Testis (tissue), 3 donors: ENCODE data around the gene PARS2. TPM values are rescaled to one million over a fixed set of nuclear protein-coding genes. Genes with fewer than 3 reads are reported as not detected.

Experiments
- DNase-seq: peaks from one replicate; pipeline ENCODE4 v3.0.0-alpha.2; 2019
- H3K27ac ChIP-seq, 2 donors: fragments of 200-600 bp; sonication (generic); one replicate each; pipeline ENCODE4 v1.5.1; 2019
- H3K27me3 ChIP-seq: fragments of 200-600 bp; sonication (generic); one replicate; pipeline ENCODE4 v1.5.1; 2019
- H3K36me3 ChIP-seq: fragments of 200-600 bp; sonication (generic); one replicate; pipeline ENCODE4 v1.5.1; 2017; ENCODE audit warnings: low read depth; ENCODE audit errors: missing control alignments
- H3K4me1 ChIP-seq: fragments of 200-600 bp; sonication (generic); one replicate; pipeline ENCODE4 v1.5.1; 2019
- H3K4me3 ChIP-seq, 2 donors: fragments of 200-600 bp; sonication (generic); one replicate each; pipeline ENCODE4 v1.5.1; 2017 to 2019
- H3K9me3 ChIP-seq: fragments of 200-600 bp; sonication (generic); one replicate; pipeline ENCODE4 v1.5.1; 2017
- CTCF ChIP-seq, 3 experiments: fragments of 450-650 bp in 2 of 3; fragments of 200-600 bp in 1 of 3; sonication (generic) in 1 of 3; IDR thresholded peaks; one replicate each; pipeline ENCODE4 v1.5.1; 2016 to 2019; ENCODE audit warnings: antibody characterized with exemption in 3 of 3, mild to moderate bottlenecking in 2 of 3, moderate library complexity in 1 of 3
- POLR2A ChIP-seq: fragments of 450-650 bp; IDR thresholded peaks from one replicate; pipeline ENCODE4 v1.6.1; 2017; ENCODE audit warnings: antibody characterized with exemption, mild to moderate bottlenecking, moderate library complexity
- WGBS, 2 donors: methylation state at CpG; one replicate each; pipeline ENCODE4 v1.1.5; 2018; 5-methylcytosine and 5-hydroxymethylcytosine counted together
- intact Hi-C: fragments of 100-400 bp; cut with DNase I; formaldehyde crosslinking; loops from one replicate; pipeline ENCODE4 v1.15.1; 2023; ENCODE audit warnings: low total_unique reads
- polyA plus RNA-seq: library from polyadenylated mRNA; stranded (reverse); fragments of 350-450 nt; fragmentation: Illumina TruSeq; extraction: RNeasy Lipid Tissue Mini Kit (QIAGEN cat#74804); gene quantifications from one replicate; pipeline ENCODE4 v1.2.3, GENCODE V29; 2014; ENCODE audit warnings: low read depth, low replicate concordance; ENCODE audit not compliant: insufficient read depth
- total RNA-seq, 2 donors: library from RNA; depleted of rRNA; stranded (reverse); fragments of >200 nt; gene quantifications; one replicate each; pipeline ENCODE4 v1.2.3, GENCODE V29; 2016

Gene PARS2
- total and polyA plus RNA-seq, 3 donors from 2014 or later: 12.8 to 16.5 (median 13.9) TPM

GRCh38 chr1:54724771-54725170 lies 39.6 kb downstream of the PARS2 start:
- intact Hi-C loops: no loop called here
- Histone ChIP-seq H3K9me3 (no peaks in the 10 kb centered on the region), H3K27me3 (no peaks in the 10 kb centered on the region), H3K4me3 (no peak overlapping the region), H3K36me3 (no peaks in the 10 kb centered on the region), H3K4me1 (no peaks in the 10 kb centered on the region), H3K27ac (no peak overlapping the region)
- no peak for TF ChIP-seq POLR2A
- TF ChIP-seq CTCF (IDR thresholded peaks at IDR 0.05): no peak
- no peak for DNase-seq
- WGBS, 2 donors: 97 to 100% methylated on average over 1 of the region's 1 CpG

- no peak for DNase-seq
- no peak for TF ChIP-seq CTCF (IDR thresholded peaks at IDR 0.05)
- TF ChIP-seq POLR2A: no peak
- Histone ChIP-seq H3K9me3 (no peaks in the 10 kb centered on the region), H3K4me3 (no peak overlapping the region), H3K27ac (no peak overlapping the region), H3K27me3 (no peaks in the 10 kb centered on the region), H3K4me1 (no peaks in the 10 kb centered on the region), H3K36me3 (no peaks in the 10 kb centered on the region)
- intact Hi-C loops: no loop called here
These were observed 40.3 kb downstream of the PARS2 start for GRCh38 chr1:54723985-54724384.

- Histone ChIP-seq H3K36me3 (no peaks in the 10 kb centered on the region), H3K4me3 (no peak overlapping the region)
These were observed 42.6 kb downstream of the PARS2 start for GRCh38 chr1:54721719-54722118.

GRCh38 chr1:54716299-54717047 lies 47.9 kb downstream of the PARS2 start:
- WGBS, 2 donors: 29 to 36% methylated on average over 8 of the region's 8 CpGs
- no peak for DNase-seq
- TF ChIP-seq CTCF (IDR thresholded peaks at IDR 0.05) (no peak), POLR2A (no peak)

More at GRCh38 chr1:54721719-54722118, 42.6 kb downstream of the PARS2 start:
- Histone ChIP-seq H3K27me3 (no peaks in the 10 kb centered on the region), H3K27ac (no peak overlapping the region), H3K9me3 (no peaks in the 10 kb centered on the region), H3K4me1 (peaks cover 4% of the 10 kb centered on the region)
- TF ChIP-seq CTCF (IDR thresholded peaks at IDR 0.05) (no peak), POLR2A (no peak)
- intact Hi-C loops: no loop called here
- DNase-seq: no peak

More at GRCh38 chr1:54716299-54717047, 47.9 kb downstream of the PARS2 start:
- Histone ChIP-seq H3K4me3 (peak overlapping the region; percentile 95 to 97), H3K36me3 (no peaks in the 10 kb centered on the region), H3K27me3 (no peaks in the 10 kb centered on the region), H3K9me3 (no peaks in the 10 kb centered on the region), H3K4me1 (peaks cover 10% of the 10 kb centered on the region), H3K27ac (peak overlapping the region in 1 of 2 donors; percentile 73)
- intact Hi-C loops: no loop called here
